RPMI7951 (cell line): Measurements from ENCODE around the gene HPGDS. TPM values are rescaled to one million over a fixed set of nuclear protein-coding genes. Genes with fewer than 3 reads are reported as not detected.

Experiments used
- DNase-seq: peaks from one replicate; pipeline ENCODE4 v3.0.0-alpha.2; 2012; ENCODE audit warnings: low read depth
- total RNA-seq: library from RNA; depleted of rRNA; stranded (reverse); fragments of >200 nt; shearing (Covaris generic); gene quantifications from 2 replicates; pipeline ENCODE4 v1.2.3, GENCODE V29; 2014; rRNA removed

Gene HPGDS
- total RNA-seq, 1 experiment from 2014 or later = not detected

DNA sequence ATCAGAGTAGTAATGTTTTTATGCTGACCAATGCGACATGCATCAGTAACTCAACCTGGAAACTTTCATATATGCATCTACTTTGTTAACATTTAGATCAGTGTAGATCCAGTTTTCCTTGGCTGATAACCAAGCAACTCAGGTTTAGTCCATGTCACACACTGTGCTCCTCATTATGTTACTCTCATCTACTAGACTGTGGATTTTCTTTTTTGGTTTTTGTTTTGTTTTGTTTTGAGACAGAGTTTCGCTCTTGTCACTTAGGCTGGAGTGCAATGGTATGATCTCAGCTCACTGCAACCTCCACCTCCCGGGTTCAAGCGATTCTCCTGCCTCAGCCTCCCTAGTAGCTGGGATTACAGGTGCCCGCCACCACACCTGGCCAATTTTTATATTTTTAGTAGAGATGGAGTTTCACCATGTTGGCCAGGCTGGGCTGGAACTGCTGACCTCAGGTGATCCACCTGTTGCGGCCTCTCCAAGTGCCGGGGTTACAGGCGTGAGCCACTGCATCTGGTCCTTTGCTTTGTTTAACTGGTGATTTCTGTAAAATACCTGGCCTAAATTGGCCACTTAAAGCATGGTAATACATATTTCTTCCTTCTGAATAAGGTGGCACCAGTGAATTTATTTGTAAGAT is 86.4 kb downstream of the HPGDS start:
- DNase-seq = no peak

DNA sequence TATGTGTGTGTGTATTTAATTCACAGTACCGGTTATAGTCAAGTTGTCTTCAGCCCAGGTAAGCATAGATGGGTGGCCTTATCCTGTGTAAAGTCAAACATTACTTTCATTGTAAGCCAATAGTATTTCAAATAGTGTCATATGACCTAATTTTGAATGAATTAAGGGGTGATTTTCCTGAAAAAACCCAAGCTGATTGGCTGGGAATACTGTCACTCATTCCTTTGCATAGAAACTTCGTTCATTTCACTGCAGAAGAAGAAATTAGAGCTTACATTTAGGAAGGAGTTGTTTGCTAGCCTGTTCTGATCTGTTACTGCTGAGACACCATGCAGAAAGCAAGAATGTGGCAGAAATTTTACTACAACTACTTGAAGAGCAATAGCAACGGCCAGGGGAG is 89.6 kb downstream of the HPGDS start:
- DNase-seq = peak; percentile 19

DNA sequence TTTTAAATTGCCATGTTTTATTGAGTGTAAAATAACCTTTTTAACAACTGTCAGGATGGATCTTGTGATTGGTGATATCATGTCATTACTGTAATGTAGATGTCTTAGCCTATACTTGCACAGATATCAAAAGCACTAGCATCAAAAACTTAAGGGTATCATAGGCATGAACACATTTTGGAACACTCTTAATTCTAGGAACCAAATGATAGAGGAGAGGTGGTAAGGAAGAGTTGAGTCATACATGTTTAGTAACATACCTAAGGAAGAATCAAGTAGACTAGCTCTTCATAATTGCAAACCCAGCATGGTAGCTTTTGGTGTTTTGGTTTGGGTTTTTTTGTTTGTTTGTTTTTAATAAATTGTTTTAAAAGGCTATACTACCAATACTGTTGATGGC is 91.5 kb downstream of the HPGDS start:
- no peak for DNase-seq

Other genes starting within 250 kb of the HPGDS start
- gene SMARCAD1, start 135.0 kb downstream of the HPGDS start, total RNA-seq = 24.9 and 30.8 TPM in 2 replicates
- 44.6 and 55.9 TPM in 2 replicates for gene PDLIM5, start 109.1 kb upstream of the HPGDS start, total RNA-seq